GM10266 (cell line): Measurements from ENCODE around the gene RPIA.

ENCODE experiments used
- DNase-seq: peaks from one replicate; pipeline ENCODE4 v3.0.0; 2012; ENCODE audit errors: extremely low spot score
- TF ChIP-seq, protein P1 (sequence below): IDR thresholded peaks from 2 replicates; pipeline ENCODE4 v1.5.1; 2012; ENCODE audit warnings: mild to moderate bottlenecking, low read depth; ENCODE audit not compliant: control insufficient read depth, insufficient read depth; ENCODE audit errors: missing control alignments

RPIA gene

GRCh38 chr2:88684519-88684918 is 7.0 kb upstream of the RPIA start:
- TF ChIP-seq, protein P1, sequence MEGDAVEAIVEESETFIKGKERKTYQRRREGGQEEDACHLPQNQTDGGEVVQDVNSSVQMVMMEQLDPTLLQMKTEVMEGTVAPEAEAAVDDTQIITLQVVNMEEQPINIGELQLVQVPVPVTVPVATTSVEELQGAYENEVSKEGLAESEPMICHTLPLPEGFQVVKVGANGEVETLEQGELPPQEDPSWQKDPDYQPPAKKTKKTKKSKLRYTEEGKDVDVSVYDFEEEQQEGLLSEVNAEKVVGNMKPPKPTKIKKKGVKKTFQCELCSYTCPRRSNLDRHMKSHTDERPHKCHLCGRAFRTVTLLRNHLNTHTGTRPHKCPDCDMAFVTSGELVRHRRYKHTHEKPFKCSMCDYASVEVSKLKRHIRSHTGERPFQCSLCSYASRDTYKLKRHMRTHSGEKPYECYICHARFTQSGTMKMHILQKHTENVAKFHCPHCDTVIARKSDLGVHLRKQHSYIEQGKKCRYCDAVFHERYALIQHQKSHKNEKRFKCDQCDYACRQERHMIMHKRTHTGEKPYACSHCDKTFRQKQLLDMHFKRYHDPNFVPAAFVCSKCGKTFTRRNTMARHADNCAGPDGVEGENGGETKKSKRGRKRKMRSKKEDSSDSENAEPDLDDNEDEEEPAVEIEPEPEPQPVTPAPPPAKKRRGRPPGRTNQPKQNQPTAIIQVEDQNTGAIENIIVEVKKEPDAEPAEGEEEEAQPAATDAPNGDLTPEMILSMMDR: no peak
- DNase-seq: no peak

DNA sequence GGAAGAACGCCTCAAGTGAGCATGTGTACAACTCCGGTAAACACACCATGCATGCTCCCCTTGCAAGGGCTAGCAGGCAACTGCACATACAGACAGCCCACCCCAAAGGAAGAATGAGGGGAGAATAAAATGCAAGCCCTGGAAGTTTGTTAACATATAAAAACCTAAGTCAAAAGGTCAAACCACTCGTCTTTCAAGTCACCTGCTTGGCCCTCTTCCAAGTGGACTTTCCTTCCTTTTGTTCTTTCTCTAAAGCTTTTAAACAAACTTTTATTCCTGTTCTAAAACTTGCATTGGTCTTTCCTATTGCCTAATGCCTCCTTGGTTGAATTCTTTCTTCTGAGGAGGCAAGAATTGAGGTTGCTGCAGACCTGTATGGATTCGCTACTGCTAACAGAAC is 5.2 kb upstream of the RPIA start:
- TF ChIP-seq, protein P1: no peak
- DNase-seq: no peak

DNA sequence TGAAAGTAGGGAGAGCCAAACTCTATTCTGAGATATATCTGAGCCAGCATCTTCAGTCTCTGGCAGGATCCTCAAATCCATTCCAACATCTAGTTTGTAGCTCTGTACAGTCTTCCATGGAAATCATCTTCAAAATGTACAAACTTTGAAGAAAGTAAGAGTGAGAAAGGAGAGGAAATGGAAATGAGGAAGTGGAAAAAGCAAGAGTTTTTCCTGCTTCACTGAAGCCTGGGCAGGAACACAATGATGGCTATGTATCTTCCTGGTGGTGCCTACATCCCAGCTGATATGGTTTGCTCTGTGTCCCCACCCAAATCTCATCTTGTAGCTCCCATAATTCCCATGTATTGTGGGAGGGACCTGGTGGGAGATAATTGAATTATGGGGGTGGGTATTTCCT is 4.1 kb upstream of the RPIA start:
- DNase-seq: no peak
- TF ChIP-seq, protein P1: no peak

- peak; percentile 31 for DNase-seq
- TF ChIP-seq, protein P1: no peak
Observed at GRCh38 chr2:88690591-88691338, 708 bp upstream of the RPIA start.

DNA sequence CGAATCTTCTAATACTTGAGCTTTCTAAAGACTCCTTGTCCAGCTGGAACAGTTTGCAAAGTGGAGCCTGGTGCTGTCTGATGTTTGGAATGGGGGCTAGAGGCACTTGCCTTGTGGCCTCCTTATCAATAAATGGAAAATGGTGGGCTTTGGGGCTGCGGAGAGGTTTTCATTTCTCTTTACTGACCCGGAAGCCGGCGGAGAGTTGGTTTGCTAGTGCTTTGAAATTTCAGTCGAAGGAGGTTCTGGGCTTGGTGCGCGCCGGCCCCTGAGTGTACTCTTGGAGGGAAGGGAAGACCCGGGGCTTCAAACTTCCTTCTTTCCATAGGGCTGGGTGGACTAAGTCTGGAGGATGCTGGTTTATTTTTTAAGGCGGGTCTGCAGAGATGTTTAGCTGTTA is 714 bp downstream of the RPIA start:
- DNase-seq: peak; percentile 20
- TF ChIP-seq, protein P1: no peak

GRCh38 chr2:88693911-88694414 is 2.5 kb downstream of the RPIA start:
- DNase-seq: no peak
- TF ChIP-seq, protein P1: no peak

DNA sequence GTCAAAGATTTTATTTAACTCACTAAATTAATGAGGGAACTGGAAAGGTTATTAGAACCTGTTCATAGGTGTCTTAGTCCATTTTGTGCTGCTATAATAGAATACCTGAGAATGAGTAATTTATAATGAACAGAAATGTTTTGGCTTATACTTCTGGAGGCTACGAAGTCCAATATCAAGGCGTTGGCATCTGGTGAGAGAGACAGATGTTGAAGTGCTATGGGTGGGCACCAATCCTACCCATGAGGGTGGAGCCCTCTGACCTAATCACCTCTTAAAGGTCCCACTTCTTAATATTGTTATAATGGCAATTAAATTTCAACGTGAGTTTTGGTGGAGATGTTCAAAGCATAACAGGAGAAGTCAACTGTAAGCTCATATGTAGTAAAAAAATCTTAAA is 5.1 kb downstream of the RPIA start:
- DNase-seq: no peak

More for the DNA sequence above, 5.1 kb downstream of the RPIA start:
- TF ChIP-seq, protein P1: no peak
